ENCODE measurements around the gene FDX1.

The FDX1 gene

GRCh38 chr11:110431051-110431672, 1.4 kb downstream of the FDX1 start:
- no peak for DNase-seq (ENCODE audit: low spot score)

GRCh38 chr11:110431674-110432073, 1.9 kb downstream of the FDX1 start:
- DNase-seq (ENCODE audit: low spot score), result no peak

GRCh38 chr11:110432713-110433392, 3.1 kb downstream of the FDX1 start:
- no peak for DNase-seq (ENCODE audit: low spot score)

GRCh38 chr11:110433393-110434333, 3.9 kb downstream of the FDX1 start:
- peak; percentile 32 for DNase-seq (ENCODE audit: low spot score)

GRCh38 chr11:110434952-110435779, 5.4 kb downstream of the FDX1 start:
- no peak for DNase-seq (ENCODE audit: low spot score)

- DNase-seq (ENCODE audit: low spot score), result no peak
Measured at GRCh38 chr11:110435780-110436717, 6.3 kb downstream of the FDX1 start.

- DNase-seq (ENCODE audit: low spot score), result no peak
Measured at GRCh38 chr11:110438017-110438416, 8.3 kb downstream of the FDX1 start.

- DNase-seq (ENCODE audit: low spot score), result no peak
Measured at GRCh38 chr11:110445437-110445836, 15.7 kb downstream of the FDX1 start.

- DNase-seq (ENCODE audit: low spot score), result no peak
Measured at GRCh38 chr11:110446061-110446460, 16.3 kb downstream of the FDX1 start.

- DNase-seq (ENCODE audit: low spot score), result no peak
Measured at GRCh38 chr11:110446594-110446993, 16.8 kb downstream of the FDX1 start.

- no peak for DNase-seq (ENCODE audit: low spot score)
Measured at GRCh38 chr11:110447343-110447742, 17.6 kb downstream of the FDX1 start.

GRCh38 chr11:110447897-110448745, 18.4 kb downstream of the FDX1 start:
- no peak for DNase-seq (ENCODE audit: low spot score)

- no peak for DNase-seq (ENCODE audit: low spot score)
Measured at GRCh38 chr11:110450246-110450645, 20.5 kb downstream of the FDX1 start.

- DNase-seq (ENCODE audit: low spot score), result no peak
Measured at GRCh38 chr11:110452720-110453119, 23.0 kb downstream of the FDX1 start.

- no peak for DNase-seq (ENCODE audit: low spot score)
Measured at GRCh38 chr11:110453684-110454354, 24.1 kb downstream of the FDX1 start.

- DNase-seq (ENCODE audit: low spot score), result no peak
Measured at GRCh38 chr11:110454609-110455008, 24.9 kb downstream of the FDX1 start.

GRCh38 chr11:110455718-110456117, 26.0 kb downstream of the FDX1 start:
- DNase-seq (ENCODE audit: low spot score), result no peak

- DNase-seq (ENCODE audit: low spot score), result peak; percentile 47
Measured at GRCh38 chr11:110463153-110463552, 33.4 kb downstream of the FDX1 start.

GRCh38 chr11:110465231-110465630, 35.5 kb downstream of the FDX1 start:
- no peak for DNase-seq (ENCODE audit: low spot score)

Data from globus pallidus (tissue), 1 donor.